HepG2 (cell line): Measurements from ENCODE around the gene DNMBP. TPM values are rescaled to one million over a fixed set of nuclear protein-coding genes. Genes with fewer than 3 reads are reported as not detected.

Experiments used
- ATAC-seq: fragments of 200-7000 bp; cut with Tn5 transposase; 3 replicates; pipeline ENCODE4 v1.9.1; 2020; ENCODE audit warnings: mild to moderate bottlenecking, moderate library complexity
- BruUV-seq: library from RNA; stranded (reverse); fragments of 400-500 nt; replicated peaks from 2 replicates; lab custom pipeline; 2021; lab: Mats Ljungman, UMichigan
- CTCF ChIA-PET: fragments of 300-600 bp; formaldehyde crosslinking; extraction: SDS; loops from one replicate; lab custom pipeline; 2021; ENCODE audit warnings: low total read pairs, inconsistent platforms, low intra/inter-chr PET ratio; lab: Yijun Ruan, JAX
- POLR2A ChIA-PET: fragments of 350-600 bp; sonication (Branson Sonifier 250); formaldehyde crosslinking; loops from one replicate; lab custom pipeline; 2020; ENCODE audit warnings: antibody characterized with exemption, inconsistent platforms; lab: Yijun Ruan, JAX
- DNase-seq: peaks from one replicate; pipeline ENCODE4 v3.0.0-alpha.2; 2015; ENCODE audit warnings: low spot score
- FAIRE-seq: peaks from 3 replicates; lab custom pipeline; 2011; peaks lifted over from hg19 to GRCh38; lab: Jason Lieb, UNC
- H2AFZ ChIP-seq: one replicate; pipeline ENCODE4 v1.6.1; 2011; ENCODE audit warnings: low read length, inconsistent platforms
- H3K27ac ChIP-seq: fragments of 300-600 bp; 3 replicates; pipeline ENCODE4 v1.8.0; 2011; ENCODE audit warnings: mixed run types, mild to moderate bottlenecking, mixed read lengths, low read length, inconsistent platforms; ENCODE audit not compliant: insufficient read depth; ENCODE audit errors: extremely low read length
- H3K27me3 ChIP-seq, 2 experiments: fragments of 200-600 bp in 1 of 2; 2 replicates in 1 of 2; 3 replicates in 1 of 2; pipeline versions ENCODE4 v1.6.0 to v1.8.0; 2011; ENCODE audit warnings: low read length in 2 of 2, mild to moderate bottlenecking in 2 of 2, moderate library complexity in 2 of 2, inconsistent platforms in 1 of 2; ENCODE audit not compliant: insufficient read depth in 2 of 2, control insufficient read depth in 1 of 2
- H3K36me3 ChIP-seq, 2 experiments: fragments of 200-600 bp in 1 of 2; replicated peaks in 1 of 2; 2 replicates in 1 of 2; 3 replicates in 1 of 2; pipeline versions ENCODE4 v1.5.1 to v1.8.0; 2011; ENCODE audit warnings: low read length in 2 of 2, inconsistent platforms in 1 of 2; ENCODE audit not compliant: insufficient read depth in 2 of 2, control insufficient read depth in 1 of 2
- H3K4me1 ChIP-seq: 2 replicates; pipeline ENCODE4 v1.5.1; 2012; ENCODE audit warnings: low read length, inconsistent platforms; ENCODE audit not compliant: insufficient read depth
- H3K4me2 ChIP-seq: 2 replicates; pipeline ENCODE4 v1.6.0; 2011; ENCODE audit warnings: low read depth, low read length, inconsistent platforms
- H3K4me3 ChIP-seq, 3 experiments: fragments of 200-600 bp in 1 of 3; sonication (generic), shearing (Covaris generic) in 1 of 3; replicated peaks in 1 of 3; 2 replicates each; pipeline ENCODE4 v1.5.1; 2011 to 2016; ENCODE audit warnings: low read length in 3 of 3, inconsistent platforms in 2 of 3, low read depth in 2 of 3, mild to moderate bottlenecking in 2 of 3, control low read depth in 1 of 3, mixed read lengths in 1 of 3; ENCODE audit not compliant: insufficient read depth in 1 of 3
- H3K79me2 ChIP-seq: one replicate; pipeline ENCODE4 v1.6.1; 2011; ENCODE audit warnings: low read length, inconsistent platforms; ENCODE audit not compliant: insufficient read depth
- H3K9ac ChIP-seq: 2 replicates; pipeline ENCODE4 v1.6.0; 2011; ENCODE audit warnings: mild to moderate bottlenecking, low read depth, low read length, inconsistent platforms; ENCODE audit not compliant: insufficient read depth
- H3K9me3 ChIP-seq: 2 replicates; pipeline ENCODE4 v1.5.1; 2012; ENCODE audit warnings: mild to moderate bottlenecking, low read length
- H4K20me1 ChIP-seq: 2 replicates; pipeline ENCODE4 v1.6.0; 2011; ENCODE audit warnings: inconsistent platforms, mild to moderate bottlenecking, low read length, moderate library complexity; ENCODE audit not compliant: insufficient read depth
- BRD4 ChIP-seq: sonication (generic); formaldehyde crosslinking; IDR thresholded peaks from 2 replicates; pipeline ENCODE4 v1.4.0; 2020; ENCODE audit warnings: missing genetic modification reagents
- KAT8 ChIP-seq: IDR thresholded peaks from 2 replicates; pipeline ENCODE4 v1.6.1; 2016; ENCODE audit warnings: missing genetic modification reagents, missing compliant biosample characterization
- KLF13 ChIP-seq: sonication (generic); formaldehyde crosslinking; IDR thresholded peaks from 2 replicates; pipeline ENCODE4 v1.4.0; 2020; ENCODE audit warnings: mild to moderate bottlenecking, missing genetic modification reagents
- RXRB ChIP-seq: IDR thresholded peaks from 2 replicates; pipeline ENCODE4 v1.6.1; 2016; ENCODE audit warnings: borderline replicate concordance, missing genetic modification reagents, missing compliant biosample characterization
- TFDP2 ChIP-seq: sonication (generic); formaldehyde crosslinking; IDR thresholded peaks from 2 replicates; pipeline ENCODE4 v1.4.0; 2020; ENCODE audit warnings: missing genetic modification reagents
- UBTF ChIP-seq: sonication (generic); formaldehyde crosslinking; IDR thresholded peaks from 2 replicates; pipeline ENCODE4 v1.4.0; 2020; ENCODE audit warnings: mild to moderate bottlenecking, missing genetic modification reagents
- WIZ ChIP-seq: sonication (generic); formaldehyde crosslinking; IDR thresholded peaks from 2 replicates; pipeline ENCODE4 v1.5.1; 2020; ENCODE audit warnings: mild to moderate bottlenecking, missing genetic modification reagents
- ZFP82 ChIP-seq: sonication (generic); formaldehyde crosslinking; IDR thresholded peaks from 2 replicates; pipeline ENCODE4 v1.5.1; 2020; ENCODE audit warnings: mild to moderate bottlenecking, missing genetic modification reagents, borderline replicate concordance
- ZMAT3 ChIP-seq: sonication (generic); formaldehyde crosslinking; conservative IDR thresholded peaks from 2 replicates; pipeline ENCODE4 v1.7.0; 2021; ENCODE audit warnings: missing genetic modification reagents
- ZNF333 ChIP-seq: sonication (generic); formaldehyde crosslinking; IDR thresholded peaks from 2 replicates; pipeline ENCODE4 v1.4.0; 2020; ENCODE audit warnings: mild to moderate bottlenecking, missing genetic modification reagents, borderline replicate concordance
- WGBS: methylation state at CpG from one replicate; pipeline ENCODE4 v1.1.6; 2017; ENCODE audit warnings: low lambda C conversion rate; 5-methylcytosine and 5-hydroxymethylcytosine counted together
- in situ Hi-C: cut with HindIII; loops from 2 replicates; pipeline ENCODE4 v1.10.0; 2017; ENCODE audit warnings: low pct_unique_long_range_greater_than_20kb; ENCODE audit not compliant: extremely low pct_ligation_motif_present
- intact Hi-C: fragments of 100-400 bp; cut with micrococcal nuclease; formaldehyde crosslinking; loops from one replicate; pipeline ENCODE4 v1.10.0; 2022; ENCODE audit not compliant: unreplicated experiment
- polyA plus RNA-seq, 8 experiments: library from polyadenylated mRNA; depleted of rRNA in 3 of 8; stranded (reverse) in 7 of 8; unstranded in 1 of 8; fragments of >200 nt; fragmentation: Illumina TruSeq in 4 of 8; extraction: Trizol in 4 of 8; gene quantifications; 2 replicates each; pipeline versions ENCODE4 v1.2.1 to v1.2.3, GENCODE V29; 2011 to 2016; ENCODE audit warnings: low read depth in 4 of 8, missing spikeins in 1 of 8, mixed read lengths in 1 of 8; ENCODE audit not compliant: insufficient read depth in 1 of 8
- total RNA-seq, 5 experiments: library from RNA; depleted of rRNA; stranded (reverse); fragments of >200 nt; fragmentation: Illumina TruSeq; extraction: Trizol; gene quantifications; 2 replicates each; pipeline ENCODE4 v1.2.3, GENCODE V29; 2016; ENCODE audit warnings: low read depth in 1 of 5
- TF ChIP-seq, protein P1 (sequence below): sonication (generic); formaldehyde crosslinking; IDR thresholded peaks from 2 replicates; pipeline ENCODE4 v1.4.0; 2020; ENCODE audit warnings: mild to moderate bottlenecking, missing genetic modification reagents
- TF ChIP-seq, protein P2 (sequence below): sonication (generic); formaldehyde crosslinking; IDR thresholded peaks from 2 replicates; pipeline ENCODE4 v1.4.0; 2020; ENCODE audit warnings: mild to moderate bottlenecking, missing genetic modification reagents
- TF ChIP-seq, protein P3 (sequence below): IDR thresholded peaks from 2 replicates; pipeline ENCODE4 v1.6.1; 2018; ENCODE audit warnings: missing genetic modification reagents

The DNMBP gene
- total and polyA plus RNA-seq, 2 of the 13 experiments (the other 11 are each of a cell fraction or from before 2014, with no cell fraction given): 3.6 to 6.3 TPM

DNA sequence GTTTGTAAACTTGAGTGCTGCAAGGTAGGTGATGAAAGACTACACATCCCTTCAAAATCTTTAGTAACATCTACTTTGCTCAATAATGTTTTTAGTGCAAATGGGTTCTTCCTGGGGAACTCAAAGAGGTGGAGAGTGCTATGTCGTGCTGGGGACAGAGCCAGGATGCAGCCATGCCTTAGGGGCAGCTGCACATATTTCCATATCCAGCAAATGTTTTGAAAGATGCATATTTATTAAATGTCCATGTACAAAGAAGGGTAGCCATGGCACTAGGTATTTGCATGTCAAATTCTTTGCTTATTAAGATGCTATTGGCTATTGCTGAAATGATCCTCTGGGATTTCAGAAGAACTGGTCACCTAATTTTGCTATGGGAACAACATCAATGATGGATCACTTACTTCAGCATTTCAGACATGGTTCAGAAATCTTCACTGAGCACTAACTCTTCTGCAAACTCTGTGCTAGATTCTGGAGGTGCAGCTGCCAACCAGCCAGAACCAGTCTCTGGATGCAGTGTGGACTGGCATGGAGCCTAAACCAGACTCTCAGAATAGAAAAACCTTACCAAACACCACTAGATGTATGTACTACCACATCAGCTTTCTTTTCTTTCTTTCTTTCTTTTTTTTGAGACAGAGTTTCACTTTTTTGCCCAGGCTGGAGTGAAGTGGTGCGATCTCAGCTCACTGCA, 31.7 kb upstream of the DNMBP start (continued):
- TF ChIP-seq, protein P1, sequence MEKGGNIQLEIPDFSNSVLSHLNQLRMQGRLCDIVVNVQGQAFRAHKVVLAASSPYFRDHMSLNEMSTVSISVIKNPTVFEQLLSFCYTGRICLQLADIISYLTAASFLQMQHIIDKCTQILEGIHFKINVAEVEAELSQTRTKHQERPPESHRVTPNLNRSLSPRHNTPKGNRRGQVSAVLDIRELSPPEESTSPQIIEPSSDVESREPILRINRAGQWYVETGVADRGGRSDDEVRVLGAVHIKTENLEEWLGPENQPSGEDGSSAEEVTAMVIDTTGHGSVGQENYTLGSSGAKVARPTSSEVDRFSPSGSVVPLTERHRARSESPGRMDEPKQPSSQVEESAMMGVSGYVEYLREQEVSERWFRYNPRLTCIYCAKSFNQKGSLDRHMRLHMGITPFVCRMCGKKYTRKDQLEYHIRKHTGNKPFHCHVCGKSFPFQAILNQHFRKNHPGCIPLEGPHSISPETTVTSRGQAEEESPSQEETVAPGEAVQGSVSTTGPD (CRISPR knock-in tag): no peak
- TF ChIP-seq, protein P2, sequence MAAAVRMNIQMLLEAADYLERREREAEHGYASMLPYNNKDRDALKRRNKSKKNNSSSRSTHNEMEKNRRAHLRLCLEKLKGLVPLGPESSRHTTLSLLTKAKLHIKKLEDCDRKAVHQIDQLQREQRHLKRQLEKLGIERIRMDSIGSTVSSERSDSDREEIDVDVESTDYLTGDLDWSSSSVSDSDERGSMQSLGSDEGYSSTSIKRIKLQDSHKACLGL (CRISPR knock-in tag): no peak
- TF ChIP-seq ZNF333 (CRISPR knock-in tag) (no peak), TFDP2 (CRISPR knock-in tag) (no peak), KLF13 (CRISPR knock-in tag) (no peak), KAT8 (CRISPR knock-in tag) (no peak), ZFP82 (CRISPR knock-in tag) (no peak)

GRCh38 chr10:100038561-100039071, 28.9 kb upstream of the DNMBP start:
- Histone ChIP-seq H3K36me3 (peaks cover 2 to 9% of the 10 kb centered on the region in 2 experiments; a peak in 1 of 5 replicates), H2AFZ (no peak overlapping the region), H3K9me3 (no peaks in the 10 kb centered on the region), H3K4me3 (peak overlapping the region in 1 of 3 experiments; percentile 36; a peak in 2 of 6 replicates), H3K79me2 (no peaks in the 10 kb centered on the region), H3K27ac (peak overlapping the region; percentile 87), H4K20me1 (no peaks in the 10 kb centered on the region), H3K4me1 (peaks cover 36% of the 10 kb centered on the region), H3K27me3 (no peaks in the 10 kb centered on the region), H3K9ac (peak overlapping the region; percentile 45), H3K4me2 (peak overlapping the region; percentile 64)
- ChIA-PET POLR2A (interaction anchor here (0.7 to 1.6 kb wide), 12 partner anchors 13 to 418 kb away, joined by 3 to 7 read pairs (median 3); partner anchors contain the start of genes DNMBP and SLC25A28), CTCF (interaction anchor here (1.4 kb wide), 1 partner anchor 29 kb away, joined by 3 read pairs; the partner anchor contains the start of gene DNMBP)
- ATAC-seq: peak; percentile 95
- in situ Hi-C loops (no loop called here), intact Hi-C loops (no loop called here)
- WGBS: 0% methylated on average over 1 of the region's 1 CpG
- peak; percentile 78 for FAIRE-seq
- BruUV-seq: no TSS peak
- DNase-seq: peak; percentile 77
- TF ChIP-seq UBTF (peak; percentile 42; the same call in 1 of the 2 replicates), WIZ (CRISPR knock-in tag) (peak; percentile 94; the same call in 1 of the 2 replicates), RXRB (CRISPR knock-in tag) (peak; percentile 58), ZMAT3 (0 out of 2 replicates have a peak, but pooled peaks have one; percentile 23), BRD4 (no peak)
- TF ChIP-seq, protein P3, sequence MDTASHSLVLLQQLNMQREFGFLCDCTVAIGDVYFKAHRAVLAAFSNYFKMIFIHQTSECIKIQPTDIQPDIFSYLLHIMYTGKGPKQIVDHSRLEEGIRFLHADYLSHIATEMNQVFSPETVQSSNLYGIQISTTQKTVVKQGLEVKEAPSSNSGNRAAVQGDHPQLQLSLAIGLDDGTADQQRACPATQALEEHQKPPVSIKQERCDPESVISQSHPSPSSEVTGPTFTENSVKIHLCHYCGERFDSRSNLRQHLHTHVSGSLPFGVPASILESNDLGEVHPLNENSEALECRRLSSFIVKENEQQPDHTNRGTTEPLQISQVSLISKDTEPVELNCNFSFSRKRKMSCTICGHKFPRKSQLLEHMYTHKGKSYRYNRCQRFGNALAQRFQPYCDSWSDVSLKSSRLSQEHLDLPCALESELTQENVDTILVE (CRISPR knock-in tag): no peak
